ENCODE data around the gene RENBP.

Gene RENBP

GRCh38 chrX:153924149-153924861 lies 20.1 kb downstream of the RENBP start:
- no peak for TF ChIP-seq CTCF (IDR thresholded peaks at IDR 0.05)

GRCh38 chrX:153922932-153923857 lies 21.2 kb downstream of the RENBP start:
- TF ChIP-seq CTCF (IDR thresholded peaks at IDR 0.05): peak; percentile 53

GRCh38 chrX:153921511-153922446 lies 22.7 kb downstream of the RENBP start:
- TF ChIP-seq CTCF (IDR thresholded peaks at IDR 0.05): no peak

- no peak for TF ChIP-seq CTCF (IDR thresholded peaks at IDR 0.05)
Measured at GRCh38 chrX:153921070-153921469, 23.4 kb downstream of the RENBP start.

- no peak for TF ChIP-seq CTCF (IDR thresholded peaks at IDR 0.05)
Measured at GRCh38 chrX:153920546-153920945, 23.9 kb downstream of the RENBP start.

- TF ChIP-seq CTCF (IDR thresholded peaks at IDR 0.05): no peak
Measured at GRCh38 chrX:153919281-153919680, 25.2 kb downstream of the RENBP start.

- no peak for TF ChIP-seq CTCF (IDR thresholded peaks at IDR 0.05)
Measured at GRCh38 chrX:153917869-153918268, 26.6 kb downstream of the RENBP start.
